Activated CD4-positive, alpha-beta T cell treated with anti-CD3 and anti-CD28 coated beads for 1 hour (primary cell): Measurements from ENCODE around the gene ARHGAP29.

ENCODE experiments used
- DNase-seq: peaks from one replicate; pipeline ENCODE4 v3.0.0-alpha.2; 2020

ARHGAP29 gene

DNA sequence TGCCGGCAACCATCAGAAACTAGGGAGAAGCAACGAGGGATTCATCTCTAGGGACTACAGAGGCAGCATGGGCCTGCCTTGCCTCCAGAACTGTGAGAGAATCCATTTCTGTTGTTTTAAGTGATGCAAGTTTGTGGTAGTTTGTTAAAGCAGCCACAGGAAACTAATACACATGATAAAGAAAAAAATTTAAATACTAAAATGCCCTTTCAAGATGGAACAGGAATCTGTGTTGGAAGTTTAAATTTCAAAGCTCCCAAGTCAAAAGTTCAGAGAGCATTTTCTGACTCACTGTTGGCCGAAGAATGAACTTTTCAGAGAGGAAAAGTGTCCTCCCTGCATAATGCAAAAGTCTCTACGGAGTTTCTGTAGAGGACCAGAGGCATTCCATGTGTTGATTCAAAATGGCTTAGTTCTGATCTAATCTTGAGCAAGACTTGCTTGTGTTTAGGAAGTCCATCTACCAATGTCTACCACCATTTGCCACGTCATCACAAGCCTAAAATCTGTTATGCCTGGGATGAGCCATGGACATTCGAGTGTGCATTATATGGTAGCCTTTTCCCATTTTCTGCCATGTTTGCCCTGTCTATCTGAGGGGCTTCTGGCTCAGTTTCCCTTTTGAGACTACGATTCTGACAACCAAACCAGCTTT is 22.4 kb upstream of the ARHGAP29 start:
- DNase-seq = no peak

DNA sequence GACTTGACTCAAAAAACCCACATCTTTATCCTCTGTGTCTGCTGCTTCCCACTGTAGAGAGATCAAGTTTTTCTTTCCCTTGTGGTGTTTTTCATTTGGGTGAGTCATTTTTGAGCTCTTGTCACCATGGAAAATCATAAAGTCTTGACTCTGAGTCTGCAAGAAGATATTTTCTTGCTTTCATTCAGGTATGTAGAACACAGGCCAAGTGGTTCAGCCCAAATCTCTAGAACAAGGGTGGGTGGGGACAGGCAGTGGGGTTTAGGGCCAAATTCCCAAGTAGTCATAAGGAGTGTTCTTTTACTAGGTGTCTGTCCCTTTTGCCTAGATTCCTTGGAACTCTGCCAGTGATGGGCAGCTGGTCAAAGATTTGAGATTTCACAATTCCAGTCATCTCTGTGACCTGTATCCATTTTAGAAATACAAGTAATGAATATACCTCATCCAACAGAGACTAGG is 21.5 kb upstream of the ARHGAP29 start:
- no peak for DNase-seq

DNA sequence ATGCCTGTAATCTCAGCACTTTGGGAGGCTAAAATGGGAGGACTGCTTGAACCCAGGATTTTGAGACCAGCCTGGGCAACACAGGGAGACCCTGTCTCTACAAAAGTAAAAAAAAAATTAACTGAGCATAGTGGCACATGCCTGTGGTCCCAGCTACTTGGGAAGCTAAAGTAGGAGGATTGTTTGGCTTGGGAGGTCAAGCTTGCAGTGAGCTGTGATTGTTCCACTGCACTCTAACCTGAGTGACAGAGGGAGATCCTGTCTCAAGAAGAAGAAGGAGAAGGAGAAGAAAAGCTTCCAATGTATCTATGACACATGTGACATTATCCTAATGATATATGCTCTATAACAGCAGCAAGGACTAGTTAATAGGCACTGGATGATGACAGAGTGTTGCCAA is 20.1 kb upstream of the ARHGAP29 start:
- DNase-seq = no peak

DNA sequence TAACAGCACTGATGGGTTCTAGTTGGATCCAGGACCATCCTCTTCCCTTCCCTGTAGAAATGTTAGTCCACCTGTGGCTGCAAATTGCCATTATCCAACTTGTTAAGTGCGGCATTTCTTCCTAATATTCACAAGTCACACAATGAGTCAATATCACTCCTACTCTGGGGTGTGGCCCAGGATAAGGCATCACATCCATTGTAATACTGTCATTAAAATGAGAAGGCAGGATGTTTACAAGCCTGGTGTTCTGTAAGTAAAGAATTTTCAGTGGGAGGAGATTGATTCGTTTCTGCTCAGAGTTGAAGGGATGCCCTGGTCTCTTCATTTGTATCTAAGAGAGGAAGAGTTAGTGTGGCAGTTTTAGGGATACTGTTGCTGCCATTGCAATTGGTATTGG is 18.1 kb upstream of the ARHGAP29 start:
- no peak for DNase-seq

DNA sequence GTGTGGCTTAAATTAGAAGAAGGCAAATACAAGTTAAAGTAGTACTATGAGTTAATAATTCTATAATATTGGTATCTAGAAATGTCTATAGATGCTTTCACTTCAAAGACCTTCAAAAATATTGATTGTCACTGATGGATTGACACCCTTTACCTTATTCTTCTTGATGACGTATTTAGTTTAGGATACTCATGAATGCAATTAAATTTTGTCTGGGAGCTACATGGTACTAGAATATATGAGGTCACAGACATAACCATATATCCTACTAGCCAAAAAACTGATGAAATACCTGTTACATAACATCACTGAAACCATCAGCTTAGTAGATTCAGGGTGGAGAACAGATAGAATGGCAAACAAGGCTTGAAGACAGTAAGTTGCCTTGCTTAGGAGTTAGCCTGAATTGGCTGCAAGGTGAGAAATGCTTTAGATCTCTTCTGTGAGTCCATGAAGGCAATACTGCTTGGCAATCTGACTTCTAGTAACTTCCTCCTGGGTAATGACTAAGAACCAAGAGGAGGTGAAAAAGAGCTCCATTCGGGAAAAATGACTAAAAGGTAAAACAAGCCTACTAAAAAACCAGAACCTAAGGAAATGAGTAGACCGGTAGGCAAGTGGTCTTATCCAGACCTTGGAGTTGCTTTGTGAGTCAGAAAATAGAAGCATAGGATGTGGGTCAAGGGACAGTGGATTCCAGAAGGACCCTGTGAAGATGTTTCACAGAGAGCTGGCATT is 16.9 kb upstream of the ARHGAP29 start:
- DNase-seq = no peak

DNA sequence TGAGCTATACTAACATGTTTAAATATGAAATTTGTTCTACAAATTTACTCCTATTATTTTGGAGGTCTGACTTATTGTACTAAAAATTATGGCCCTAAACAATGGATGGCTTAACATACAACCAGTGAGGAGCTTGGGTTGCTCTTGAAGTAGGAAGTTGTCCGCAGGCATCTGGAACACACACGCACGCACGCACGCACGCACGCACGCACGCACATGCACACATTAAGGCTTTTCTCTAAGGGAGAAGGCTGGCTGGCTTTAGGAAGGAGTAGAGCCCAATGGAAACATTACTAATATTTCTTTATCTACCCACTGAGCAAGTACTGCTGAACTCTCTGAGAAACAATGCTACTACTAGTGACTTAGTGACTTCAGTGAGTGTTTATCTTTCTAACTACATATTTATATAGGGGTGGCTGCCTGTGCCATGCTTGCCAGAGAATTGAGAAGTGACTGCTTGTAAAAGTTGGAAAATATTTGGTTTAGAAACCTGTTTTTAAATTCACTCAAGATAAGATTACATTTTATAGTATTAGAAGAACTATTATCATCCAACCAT is 16.2 kb upstream of the ARHGAP29 start:
- DNase-seq = no peak

DNA sequence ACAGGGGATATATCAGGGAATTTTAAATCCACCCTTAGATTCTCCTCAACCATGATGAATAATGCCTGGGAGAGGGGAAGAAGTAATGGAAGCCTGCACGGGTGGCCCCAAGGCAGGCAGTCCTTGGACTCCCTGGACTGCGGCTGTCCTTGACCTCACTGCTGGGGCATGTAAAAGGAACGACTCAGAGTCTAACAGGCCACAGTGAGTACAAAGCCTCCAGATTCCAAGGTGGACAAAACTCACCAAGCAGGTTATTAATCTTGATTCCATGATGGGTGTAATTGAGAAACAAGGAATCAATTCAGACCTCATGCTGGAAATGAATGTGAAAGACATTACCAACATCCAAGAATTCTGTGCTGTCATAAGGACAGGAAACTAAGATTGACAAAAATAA is 13.0 kb upstream of the ARHGAP29 start:
- no peak for DNase-seq

DNA sequence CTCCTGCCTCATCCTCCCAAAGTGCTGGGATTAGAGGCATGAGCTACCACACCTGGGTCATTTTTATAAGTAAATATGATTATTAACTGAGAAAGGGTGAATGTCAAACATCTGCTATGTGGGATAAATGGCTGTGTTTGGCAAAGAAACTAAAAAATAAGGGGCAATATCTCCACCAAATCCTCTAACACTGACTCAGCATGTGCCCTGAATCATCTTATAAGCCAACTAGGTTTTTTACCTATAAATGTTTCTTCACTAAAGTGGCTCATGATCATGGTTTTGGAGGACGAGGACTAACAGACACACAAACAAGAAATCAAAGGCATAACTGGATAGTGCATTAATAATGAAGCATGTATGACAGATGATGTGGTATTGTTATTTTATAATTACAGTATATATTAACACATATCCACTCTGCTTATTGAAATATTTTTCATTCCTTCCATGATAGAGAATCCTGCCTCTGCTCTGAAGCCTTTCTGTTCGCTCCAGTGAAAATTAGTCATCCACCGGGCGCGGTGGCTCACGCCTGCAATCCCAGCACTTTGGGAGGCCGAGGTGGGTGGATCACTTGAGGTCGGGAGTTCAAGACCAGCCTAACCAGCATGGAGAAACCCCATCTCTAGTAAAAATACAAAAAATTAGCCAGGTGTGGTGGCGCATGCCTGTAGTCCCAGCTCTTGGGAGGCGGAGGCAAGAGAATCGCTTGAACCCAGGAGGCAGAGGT is 11.7 kb upstream of the ARHGAP29 start:
- no peak for DNase-seq

DNA sequence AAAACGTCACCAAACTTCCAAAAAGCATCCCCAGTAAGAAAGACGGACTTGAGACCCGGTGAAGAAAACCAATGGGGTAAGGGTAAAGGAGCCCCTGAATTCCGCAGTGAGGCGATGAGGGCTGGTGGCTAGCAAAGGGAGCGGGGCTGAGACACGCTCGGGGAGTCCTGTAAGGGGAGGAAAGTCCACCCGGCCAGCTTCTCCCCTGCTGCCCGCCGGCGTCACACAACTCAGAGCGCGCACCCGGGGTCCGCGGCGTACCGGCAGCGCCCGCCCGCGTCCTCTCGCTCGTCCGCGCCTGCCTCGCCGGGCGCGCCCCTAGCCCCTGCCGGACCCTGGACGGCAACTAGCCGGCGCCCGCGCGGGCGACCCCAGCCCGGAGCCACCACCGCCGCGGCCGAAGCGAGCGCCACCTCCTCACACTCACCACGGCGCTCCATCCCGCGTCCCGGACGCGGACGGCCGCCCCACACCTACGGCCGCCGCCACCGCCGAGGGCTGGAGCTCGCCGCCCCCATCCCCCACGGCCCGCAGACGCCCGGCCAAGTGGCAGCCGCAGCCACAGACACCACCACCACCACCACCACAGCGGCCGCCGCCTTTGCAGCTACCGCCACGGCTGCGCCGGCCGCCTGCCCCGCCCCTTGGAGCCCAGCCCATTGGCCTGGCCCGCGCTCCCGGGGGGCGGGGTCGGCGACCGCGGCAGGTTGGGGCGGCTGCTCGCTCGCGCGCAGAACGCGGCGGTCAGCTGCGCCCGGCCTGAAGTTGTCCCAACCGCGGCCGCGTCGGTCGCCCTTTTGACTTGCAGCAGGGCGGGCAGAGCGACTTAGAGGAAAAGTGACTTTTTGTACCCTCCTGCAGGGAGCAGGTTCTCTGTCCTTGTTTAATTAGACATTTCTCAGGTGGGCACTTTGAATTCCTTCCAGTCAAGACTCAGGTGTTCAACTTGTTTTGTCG is 10.0 kb upstream of the ARHGAP29 start:
- DNase-seq = no peak

DNA sequence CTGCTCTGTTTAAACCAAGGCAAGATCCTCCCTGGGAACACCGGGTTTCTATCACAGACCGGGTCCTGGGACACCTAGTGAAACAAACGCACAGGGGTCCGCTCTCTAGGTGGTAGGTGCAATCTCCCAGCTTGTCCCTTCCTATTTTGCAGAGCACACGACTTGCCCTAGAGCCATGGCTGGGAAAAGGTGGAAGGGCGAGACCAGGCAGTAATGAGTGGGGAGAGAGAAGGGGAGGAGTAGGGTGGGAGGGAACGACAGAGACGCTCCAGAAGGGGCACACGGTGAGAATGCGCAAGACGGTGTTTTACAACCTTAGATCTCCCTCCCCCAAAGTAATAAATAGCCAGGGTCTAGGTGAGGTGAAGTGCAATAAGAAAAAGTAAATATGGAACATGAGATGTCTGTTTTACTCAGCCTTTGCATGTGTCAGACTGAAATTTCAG is 9.3 kb upstream of the ARHGAP29 start:
- no peak for DNase-seq

DNA sequence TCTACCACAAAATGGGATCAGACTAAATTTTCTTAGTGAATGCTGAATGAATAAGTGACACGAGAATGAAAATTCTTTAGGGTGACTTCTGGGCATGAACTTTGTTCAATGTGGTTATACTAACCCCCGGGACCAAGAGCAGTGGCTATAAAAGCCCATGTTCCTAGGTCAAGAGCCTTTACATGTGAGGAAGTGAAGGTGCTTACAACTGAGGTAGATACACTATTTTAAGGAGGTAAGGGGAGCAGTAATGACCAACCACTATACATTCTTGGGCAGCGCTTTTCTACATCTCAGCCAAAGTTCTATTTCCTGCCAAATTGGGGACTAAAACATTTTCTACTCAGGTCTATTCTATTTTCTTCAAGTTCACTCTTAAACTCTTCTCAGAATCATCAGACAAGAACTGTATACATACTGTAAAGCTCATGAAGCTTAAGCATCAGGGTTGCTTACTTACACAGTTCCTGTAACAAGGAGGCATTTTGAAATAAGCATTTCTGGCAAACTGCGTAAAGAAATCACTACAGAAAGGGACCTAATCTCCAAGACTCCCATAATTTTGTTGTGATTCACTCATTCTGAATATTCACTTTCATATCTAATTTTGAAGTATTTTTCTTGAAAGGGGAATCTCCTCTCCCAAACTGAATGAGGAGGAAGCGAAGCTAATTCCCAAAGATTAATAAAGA is 8.5 kb upstream of the ARHGAP29 start:
- DNase-seq = no peak

DNA sequence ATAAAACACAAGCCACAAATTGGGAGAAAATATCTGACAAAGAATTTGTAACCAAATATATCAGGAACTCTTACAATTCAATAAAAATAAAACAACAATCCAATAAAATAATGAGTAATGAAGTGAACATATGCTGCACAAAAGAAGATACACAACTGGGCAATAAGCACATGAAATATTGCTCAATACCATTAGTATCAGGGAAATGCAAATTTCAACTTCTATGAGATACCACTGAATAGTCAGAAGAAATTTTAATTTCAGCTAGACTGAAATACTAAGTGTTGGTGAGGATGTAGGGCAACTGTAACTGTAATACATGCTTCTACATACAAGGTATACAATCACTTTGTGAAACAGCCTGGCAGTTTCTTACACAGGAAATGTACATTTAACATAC is 7.4 kb upstream of the ARHGAP29 start:
- no peak for DNase-seq

DNA sequence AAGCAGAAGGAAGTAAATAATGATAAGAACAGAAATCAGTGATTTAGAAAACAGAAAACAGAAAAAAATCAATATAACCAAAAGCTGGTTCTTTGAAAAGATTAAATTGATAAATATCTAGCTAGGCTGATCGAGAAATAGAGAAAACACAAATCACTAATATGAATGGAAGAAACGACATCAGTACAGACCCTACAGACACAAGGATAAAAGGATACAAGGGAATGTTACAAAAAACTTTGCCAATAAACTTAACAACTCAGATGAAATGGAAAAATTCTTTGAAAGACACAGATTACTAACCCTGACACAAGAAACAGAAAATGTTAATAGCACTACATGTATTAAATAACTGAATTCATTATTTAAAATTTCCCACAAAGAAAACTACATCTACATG is 6.3 kb upstream of the ARHGAP29 start:
- DNase-seq = no peak

DNA sequence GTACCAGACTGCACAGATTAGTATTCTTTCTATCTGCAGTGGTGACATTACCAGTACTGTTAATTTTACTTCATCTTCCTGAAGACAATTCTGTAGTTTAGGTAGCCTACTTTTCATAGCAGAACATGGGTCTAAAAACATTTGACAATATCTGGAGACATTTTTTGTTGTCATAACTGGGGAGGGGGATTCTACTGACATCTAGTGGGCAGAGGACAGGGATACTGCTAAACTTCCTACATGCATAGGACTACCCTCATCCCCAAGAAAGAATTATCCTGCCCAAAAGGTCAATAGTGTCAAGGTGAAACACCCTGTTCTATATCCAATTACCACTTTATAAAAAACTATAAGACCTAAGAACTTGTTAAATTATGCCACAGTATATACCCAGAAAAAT is 3.4 kb upstream of the ARHGAP29 start:
- no peak for DNase-seq

DNA sequence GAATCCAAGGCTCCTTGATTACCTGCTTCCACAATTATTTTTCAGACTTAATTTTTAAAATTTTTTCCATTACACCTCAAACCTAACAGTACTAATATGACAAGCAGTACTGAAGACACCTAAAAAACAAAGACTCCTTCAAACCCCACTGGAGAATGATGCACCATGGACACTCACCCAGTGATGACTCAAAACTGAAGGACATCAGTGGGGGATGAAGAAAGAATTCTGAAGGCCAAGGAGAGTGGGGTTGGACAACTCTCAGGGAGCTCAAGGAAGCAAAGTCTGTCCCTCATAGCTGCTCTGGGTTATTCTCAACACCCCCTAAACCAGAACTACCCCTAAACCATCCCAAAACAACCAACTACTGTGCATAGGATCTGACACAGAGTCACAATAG is 2.4 kb upstream of the ARHGAP29 start:
- DNase-seq = no peak

DNA sequence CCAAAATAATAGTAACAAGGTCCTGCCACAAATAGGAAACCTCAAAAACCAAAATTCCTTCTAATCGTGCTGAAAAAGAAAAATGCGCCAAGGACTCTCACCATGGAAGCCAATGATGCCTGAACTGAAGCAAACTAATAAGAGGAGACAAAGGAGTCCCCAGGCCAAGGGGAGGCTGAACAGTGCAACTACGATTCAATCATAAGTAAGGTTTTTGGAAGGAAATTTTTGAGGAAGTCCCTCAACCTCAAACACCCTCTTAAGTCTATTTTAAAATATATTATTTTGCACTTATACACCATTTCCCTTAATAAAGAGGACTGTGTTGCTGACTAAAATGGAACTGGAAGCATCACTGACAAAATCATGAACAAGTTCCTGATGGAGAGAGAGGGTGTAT is 1.7 kb upstream of the ARHGAP29 start:
- DNase-seq = no peak

DNA sequence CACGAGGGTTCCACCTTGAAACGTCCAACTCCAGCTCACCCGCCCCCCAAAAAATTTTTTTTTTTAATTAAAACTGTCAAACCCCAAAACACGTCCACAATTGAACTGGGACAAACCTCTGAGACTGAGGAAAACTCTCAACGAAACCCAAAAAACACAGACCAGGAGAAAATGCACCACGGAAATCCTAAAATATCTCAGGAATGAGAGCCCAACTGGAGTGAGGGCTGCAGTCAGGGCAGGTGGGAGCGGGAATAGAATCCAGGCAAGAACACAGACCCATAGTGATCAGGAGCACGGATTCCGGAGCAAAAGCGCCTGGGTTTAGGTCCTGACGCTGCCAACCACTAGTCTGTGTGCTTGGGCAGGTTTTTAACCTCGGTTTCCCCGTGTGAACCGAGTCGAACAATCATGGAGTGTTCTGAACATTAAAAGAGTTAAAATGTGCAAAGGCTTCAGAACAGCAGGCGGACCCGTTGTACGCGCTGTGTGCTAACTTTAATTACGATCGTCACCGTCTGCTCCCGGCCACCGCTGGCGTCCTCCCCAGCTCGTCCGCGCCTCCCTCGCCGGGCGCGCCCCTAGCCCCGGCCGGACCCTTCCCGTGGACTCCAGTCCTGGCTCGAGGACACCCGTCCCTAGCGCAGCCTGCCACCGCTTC is 624 bp downstream of the ARHGAP29 start:
- no peak for DNase-seq

DNA sequence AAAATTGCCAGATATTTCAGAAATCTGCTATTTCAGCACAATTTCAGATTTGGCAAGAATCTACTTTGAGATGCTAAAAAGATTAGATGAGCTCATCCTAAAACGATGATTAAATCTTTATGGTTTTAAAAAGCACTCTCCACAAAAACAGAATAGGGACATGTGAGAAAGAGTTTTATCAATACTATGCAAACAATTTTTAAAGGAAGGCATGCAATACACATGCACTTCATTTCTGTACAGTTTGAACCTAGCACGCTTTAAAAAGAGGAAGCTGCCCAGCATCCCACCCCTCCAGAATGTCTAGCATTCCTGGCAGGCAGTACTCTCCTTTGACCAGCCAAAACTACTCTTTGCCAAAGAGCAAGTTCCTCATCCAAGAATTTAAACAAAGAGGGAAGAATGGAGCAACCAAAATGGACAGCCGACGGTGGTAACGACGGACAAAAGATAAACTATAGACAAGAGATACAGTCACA is 1.3 kb downstream of the ARHGAP29 start:
- no peak for DNase-seq

DNA sequence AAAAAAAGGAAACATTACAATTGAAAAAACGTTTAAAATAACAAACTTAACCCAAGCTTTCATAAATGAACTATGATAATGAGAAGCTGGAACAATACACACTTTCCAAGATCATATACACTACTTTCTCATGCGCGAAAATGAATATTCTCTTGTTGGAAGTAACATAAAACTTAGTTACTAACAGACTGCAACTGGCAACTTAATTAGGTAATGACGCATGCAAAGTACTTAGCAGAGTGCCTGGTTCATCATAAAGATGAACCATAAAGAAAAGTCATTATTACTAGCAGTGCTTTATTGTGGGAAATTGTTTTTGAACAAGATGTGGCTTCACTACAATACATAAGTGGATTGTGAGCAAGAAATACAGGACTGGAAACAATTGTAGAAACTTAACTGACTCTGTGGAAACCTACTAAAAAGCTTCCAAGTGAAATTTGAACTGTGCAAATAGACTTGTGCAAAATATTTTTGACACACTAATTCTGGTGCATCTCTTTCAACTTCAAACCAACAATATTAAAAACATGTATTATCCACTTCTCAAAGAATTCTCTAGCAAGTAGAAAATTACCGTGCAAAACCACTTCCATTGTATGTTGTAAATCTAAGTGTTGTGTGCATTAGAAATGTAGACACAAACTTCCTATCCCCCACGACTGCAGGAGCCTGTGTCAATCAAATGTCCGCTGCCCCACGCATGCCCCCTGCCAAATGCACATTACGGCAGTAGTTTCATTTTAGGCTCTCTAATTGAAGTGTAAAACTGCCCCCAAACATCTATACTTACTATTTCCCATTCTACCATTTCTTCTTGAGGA is 2.0 kb downstream of the ARHGAP29 start:
- DNase-seq = no peak

DNA sequence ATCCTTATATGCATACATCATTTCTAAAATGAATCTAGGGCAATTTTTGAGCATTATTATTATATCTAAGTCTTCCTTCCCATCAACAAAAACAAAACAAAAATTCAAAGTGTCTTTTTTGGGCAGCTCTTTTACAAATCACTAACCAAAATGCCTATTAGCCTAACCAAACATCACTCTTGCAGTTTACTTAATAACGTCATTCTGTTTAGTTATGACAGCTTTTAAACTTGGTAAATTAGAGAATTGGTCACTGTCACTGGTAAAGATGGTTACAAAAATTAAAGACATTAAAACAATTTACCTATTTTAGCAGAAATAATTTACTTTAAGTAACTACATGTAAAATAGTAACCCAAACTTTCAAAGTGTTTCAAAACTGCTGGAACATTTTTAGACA is 2.8 kb downstream of the ARHGAP29 start:
- no peak for DNase-seq
